Measurements from ENCODE around the gene BEND3.
"Not testable (repeated sequence)": the region's sequence is repeated elsewhere in the genome, so short reads cannot be mapped to it uniquely, and the experiment has no call there.

BEND3 gene

DNA sequence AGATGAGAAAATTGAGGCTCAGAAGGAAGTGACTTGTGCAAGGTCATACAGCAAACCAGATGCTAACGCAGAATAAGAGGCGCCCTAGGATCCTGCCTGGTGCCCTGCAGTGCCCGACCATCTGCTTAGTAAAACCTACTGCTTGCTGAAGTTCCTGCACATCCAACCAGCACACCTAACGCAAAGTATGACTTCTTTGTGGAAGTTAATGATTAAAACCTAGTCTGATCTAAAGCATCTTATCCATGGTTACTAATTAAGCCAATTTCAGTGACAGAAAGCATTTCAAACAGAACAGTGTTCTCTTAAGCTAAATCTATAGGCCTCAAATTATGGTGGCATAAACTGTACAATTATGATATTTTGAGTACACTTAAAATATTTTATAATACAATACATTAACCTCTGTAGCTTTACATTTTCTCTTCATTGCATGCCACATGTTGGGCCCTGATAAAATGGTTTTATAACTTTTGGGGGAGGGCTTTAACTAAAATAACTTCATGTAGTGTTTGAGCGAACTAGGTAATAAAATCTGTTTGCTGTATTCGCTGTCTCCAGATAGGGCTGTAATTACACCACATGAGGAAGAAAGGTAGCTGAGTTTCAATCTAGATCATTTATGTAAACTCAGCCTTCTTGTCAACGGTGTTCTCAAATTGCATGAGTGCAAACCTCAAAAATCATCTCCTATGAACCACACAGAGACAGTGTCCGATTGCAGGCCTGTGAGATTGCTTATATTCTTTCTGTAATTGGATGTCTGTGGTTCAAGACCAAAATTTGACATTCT is 37.5 kb upstream of the BEND3 start:
- Histone ChIP-seq H3K27ac (no peak overlapping the region), H3K27me3 (no peaks in the 10 kb centered on the region), H3K4me3 (ENCODE audit: low read depth in 1 of 2, low read length in 1 of 2) (no peak overlapping the region), H3K4me1 (ENCODE audit: control insufficient read depth in 1 of 2, insufficient read depth in 1 of 2, low read depth in 1 of 2, low read length in 1 of 2) (no peaks in the 10 kb centered on the region), H3K36me3 (no peaks in the 10 kb centered on the region), H3K9me3 (no peaks in the 10 kb centered on the region)
- TF ChIP-seq, protein P1, sequence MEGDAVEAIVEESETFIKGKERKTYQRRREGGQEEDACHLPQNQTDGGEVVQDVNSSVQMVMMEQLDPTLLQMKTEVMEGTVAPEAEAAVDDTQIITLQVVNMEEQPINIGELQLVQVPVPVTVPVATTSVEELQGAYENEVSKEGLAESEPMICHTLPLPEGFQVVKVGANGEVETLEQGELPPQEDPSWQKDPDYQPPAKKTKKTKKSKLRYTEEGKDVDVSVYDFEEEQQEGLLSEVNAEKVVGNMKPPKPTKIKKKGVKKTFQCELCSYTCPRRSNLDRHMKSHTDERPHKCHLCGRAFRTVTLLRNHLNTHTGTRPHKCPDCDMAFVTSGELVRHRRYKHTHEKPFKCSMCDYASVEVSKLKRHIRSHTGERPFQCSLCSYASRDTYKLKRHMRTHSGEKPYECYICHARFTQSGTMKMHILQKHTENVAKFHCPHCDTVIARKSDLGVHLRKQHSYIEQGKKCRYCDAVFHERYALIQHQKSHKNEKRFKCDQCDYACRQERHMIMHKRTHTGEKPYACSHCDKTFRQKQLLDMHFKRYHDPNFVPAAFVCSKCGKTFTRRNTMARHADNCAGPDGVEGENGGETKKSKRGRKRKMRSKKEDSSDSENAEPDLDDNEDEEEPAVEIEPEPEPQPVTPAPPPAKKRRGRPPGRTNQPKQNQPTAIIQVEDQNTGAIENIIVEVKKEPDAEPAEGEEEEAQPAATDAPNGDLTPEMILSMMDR (IDR thresholded peaks at IDR 0.05) = no peak

DNA sequence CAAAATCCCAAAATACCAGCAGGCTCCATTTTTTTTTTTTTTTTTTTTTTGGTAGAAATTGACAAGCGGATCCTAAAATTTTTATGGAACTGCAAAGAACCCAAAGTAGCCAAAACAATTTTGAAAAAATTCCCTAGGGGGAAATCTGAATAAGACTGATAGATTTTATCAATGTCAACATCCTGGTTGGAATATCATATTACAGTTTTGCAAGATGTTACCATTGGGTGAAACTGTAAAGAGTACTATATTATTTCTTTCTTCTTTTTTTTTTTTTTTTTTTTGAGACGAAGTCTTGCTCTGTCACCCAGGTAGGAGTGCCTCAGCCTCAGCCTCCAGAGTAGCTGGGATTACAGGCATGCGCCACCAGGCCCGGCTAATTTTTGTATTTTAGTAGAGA is 29.4 kb upstream of the BEND3 start:
- TF ChIP-seq, protein P1 (IDR thresholded peaks at IDR 0.05) = no peak
- no peaks in the 10 kb centered on the region for H3K27me3 ChIP-seq
- no peak overlapping the region for H3K27ac ChIP-seq
- no peaks in the 10 kb centered on the region for H3K36me3 ChIP-seq
- no peak overlapping the region for H3K4me3 ChIP-seq (ENCODE audit: low read depth in 1 of 2, low read length in 1 of 2)
- H3K4me1 ChIP-seq (ENCODE audit: control insufficient read depth in 1 of 2, insufficient read depth in 1 of 2, low read depth in 1 of 2, low read length in 1 of 2) = no peaks in the 10 kb centered on the region
- no peaks in the 10 kb centered on the region for H3K9me3 ChIP-seq

DNA sequence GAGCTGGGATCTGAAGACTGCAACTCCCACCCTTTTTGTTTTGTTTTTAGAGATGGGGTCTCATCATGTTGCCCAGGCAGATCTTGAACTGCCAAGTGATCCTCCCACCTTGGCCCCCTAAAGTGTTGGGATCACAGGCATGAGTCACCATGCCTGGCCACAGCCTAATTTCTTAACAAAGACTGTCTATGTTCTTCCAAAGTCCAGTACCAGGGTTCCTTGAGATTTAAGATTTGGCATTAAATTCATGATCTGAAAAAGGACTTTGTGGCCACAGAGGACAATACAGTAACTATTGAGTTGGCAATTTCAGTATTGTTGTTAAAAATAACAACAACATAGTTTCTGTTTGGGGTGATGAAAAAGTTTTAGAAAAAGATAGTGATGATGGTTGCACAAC is 28.7 kb upstream of the BEND3 start:
- H3K27me3 ChIP-seq = no peaks in the 10 kb centered on the region
- no peak overlapping the region for H3K4me3 ChIP-seq (ENCODE audit: low read depth in 1 of 2, low read length in 1 of 2)
- TF ChIP-seq, protein P1 (IDR thresholded peaks at IDR 0.05) = no peak
- H3K9me3 ChIP-seq = no peaks in the 10 kb centered on the region
- H3K36me3 ChIP-seq = no peaks in the 10 kb centered on the region
- H3K4me1 ChIP-seq (ENCODE audit: control insufficient read depth in 1 of 2, insufficient read depth in 1 of 2, low read depth in 1 of 2, low read length in 1 of 2) = no peaks in the 10 kb centered on the region
- no peak overlapping the region for H3K27ac ChIP-seq

DNA sequence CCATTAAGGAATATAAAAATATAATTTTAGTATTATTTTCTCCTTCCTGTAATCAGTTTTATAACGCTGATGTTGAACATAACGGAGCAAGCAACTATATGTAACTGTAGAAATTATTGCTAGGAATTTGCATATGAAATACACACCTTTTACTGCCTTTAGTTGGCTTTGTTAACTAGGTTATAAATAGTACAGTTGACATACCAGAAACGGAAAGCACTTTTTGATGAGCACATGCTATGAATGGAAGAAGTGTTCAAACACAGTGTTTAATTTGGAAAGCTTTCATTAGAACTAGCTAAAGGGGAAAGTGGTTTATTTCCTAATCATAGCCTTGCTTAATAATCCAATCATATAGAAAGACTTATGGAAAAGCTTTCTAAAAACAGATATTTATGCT is 25.3 kb upstream of the BEND3 start:
- Histone ChIP-seq H3K4me1 (ENCODE audit: control insufficient read depth in 1 of 2, insufficient read depth in 1 of 2, low read depth in 1 of 2, low read length in 1 of 2) (no peaks in the 10 kb centered on the region), H3K9me3 (no peaks in the 10 kb centered on the region), H3K4me3 (ENCODE audit: low read depth in 1 of 2, low read length in 1 of 2) (no peak overlapping the region), H3K36me3 (no peaks in the 10 kb centered on the region), H3K27ac (no peak overlapping the region), H3K27me3 (no peaks in the 10 kb centered on the region)
- TF ChIP-seq, protein P1 (IDR thresholded peaks at IDR 0.05) = no peak

DNA sequence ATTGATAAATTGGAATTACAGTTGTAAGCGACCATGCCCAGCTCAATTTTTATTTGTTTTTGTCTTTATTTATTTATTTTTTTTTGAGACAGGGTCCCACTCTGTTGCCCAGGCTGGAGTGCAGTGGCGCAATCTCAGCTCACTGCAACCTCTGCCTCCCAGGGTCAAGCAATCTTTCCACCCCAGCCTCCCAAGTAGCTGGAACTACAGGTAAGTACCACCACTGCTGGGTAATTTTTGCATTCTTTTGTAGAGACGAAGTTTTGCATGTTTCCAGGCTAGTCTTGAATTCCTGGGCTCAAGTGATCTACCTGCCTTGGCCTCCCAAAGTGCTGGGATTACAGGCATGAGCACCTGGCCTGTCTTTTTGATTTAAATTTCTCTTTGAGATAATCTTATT is 21.0 kb upstream of the BEND3 start:
- not testable (repeated sequence) for H3K36me3 ChIP-seq, H3K27me3 ChIP-seq

DNA sequence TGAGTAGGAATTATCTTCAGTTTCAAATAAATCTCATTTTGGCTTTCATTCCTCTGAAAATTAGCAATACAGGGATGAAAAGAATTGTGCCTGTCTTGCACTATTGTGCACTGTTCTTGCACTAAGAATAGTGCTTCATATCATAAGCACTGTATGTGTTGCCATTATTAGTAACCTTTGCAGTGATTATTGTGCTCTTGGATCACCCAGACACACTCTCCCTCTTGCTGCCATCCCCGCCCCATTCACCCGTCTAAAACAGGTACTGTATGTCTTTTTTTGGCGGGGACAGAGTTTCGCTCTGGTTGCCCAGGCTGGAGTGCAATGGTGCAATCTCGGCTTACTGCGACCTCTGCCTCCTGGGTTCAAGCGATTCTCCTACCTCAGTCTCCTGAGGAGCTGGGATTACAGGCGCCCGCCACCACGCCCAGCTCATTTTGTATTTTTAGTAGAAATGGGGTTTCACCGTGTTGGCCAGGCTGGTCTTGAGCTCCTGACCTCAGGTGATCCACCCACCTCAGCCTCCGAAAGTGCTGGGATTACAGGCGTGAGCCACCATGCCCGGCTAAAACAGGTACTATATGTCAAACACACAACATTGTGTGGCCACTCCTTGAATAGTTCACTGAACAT is 19.8 kb upstream of the BEND3 start:
- H3K4me3 ChIP-seq (ENCODE audit: low read depth in 1 of 2, low read length in 1 of 2); H3K9me3 ChIP-seq; H3K27me3 ChIP-seq; H3K36me3 ChIP-seq; H3K4me1 ChIP-seq (ENCODE audit: control insufficient read depth in 1 of 2, insufficient read depth in 1 of 2, low read depth in 1 of 2, low read length in 1 of 2); H3K27ac ChIP-seq: not testable (repeated sequence)

More for the DNA sequence above, 21.0 kb upstream of the BEND3 start:
- not testable (repeated sequence) for H3K9me3 ChIP-seq; H3K4me3 ChIP-seq (ENCODE audit: low read depth in 1 of 2, low read length in 1 of 2); H3K4me1 ChIP-seq (ENCODE audit: control insufficient read depth in 1 of 2, insufficient read depth in 1 of 2, low read depth in 1 of 2, low read length in 1 of 2); H3K27ac ChIP-seq
